OCI-LY1 (cell line): Measurements from ENCODE around the gene APBB1IP.
"Not testable (repeated sequence)": the region's sequence is repeated elsewhere in the genome, so short reads cannot be mapped to it uniquely, and the experiment has no call there.

ENCODE experiments used
- EZH2 ChIP-seq: fragments of 200-600 bp; sonication (generic), shearing (Covaris generic); IDR thresholded peaks from 2 replicates; pipeline ENCODE4 v1.8.0; 2017; ENCODE audit warnings: borderline replicate concordance, mixed run types, mild to moderate bottlenecking, antibody characterized with exemption, low read length, moderate library complexity, mixed read lengths
- TF ChIP-seq, protein P1 (sequence below): fragments of 200-600 bp; sonication (generic), shearing (Covaris generic); IDR thresholded peaks from 2 replicates; pipeline ENCODE4 v1.5.1; 2017; ENCODE audit warnings: mild to moderate bottlenecking, antibody characterized with exemption, low read length, moderate library complexity, mixed read lengths

GRCh38 chr10:26604320-26605093 lies 166.4 kb downstream of the APBB1IP start:
- not testable (repeated sequence) for TF ChIP-seq EZH2
- TF ChIP-seq, protein P1, sequence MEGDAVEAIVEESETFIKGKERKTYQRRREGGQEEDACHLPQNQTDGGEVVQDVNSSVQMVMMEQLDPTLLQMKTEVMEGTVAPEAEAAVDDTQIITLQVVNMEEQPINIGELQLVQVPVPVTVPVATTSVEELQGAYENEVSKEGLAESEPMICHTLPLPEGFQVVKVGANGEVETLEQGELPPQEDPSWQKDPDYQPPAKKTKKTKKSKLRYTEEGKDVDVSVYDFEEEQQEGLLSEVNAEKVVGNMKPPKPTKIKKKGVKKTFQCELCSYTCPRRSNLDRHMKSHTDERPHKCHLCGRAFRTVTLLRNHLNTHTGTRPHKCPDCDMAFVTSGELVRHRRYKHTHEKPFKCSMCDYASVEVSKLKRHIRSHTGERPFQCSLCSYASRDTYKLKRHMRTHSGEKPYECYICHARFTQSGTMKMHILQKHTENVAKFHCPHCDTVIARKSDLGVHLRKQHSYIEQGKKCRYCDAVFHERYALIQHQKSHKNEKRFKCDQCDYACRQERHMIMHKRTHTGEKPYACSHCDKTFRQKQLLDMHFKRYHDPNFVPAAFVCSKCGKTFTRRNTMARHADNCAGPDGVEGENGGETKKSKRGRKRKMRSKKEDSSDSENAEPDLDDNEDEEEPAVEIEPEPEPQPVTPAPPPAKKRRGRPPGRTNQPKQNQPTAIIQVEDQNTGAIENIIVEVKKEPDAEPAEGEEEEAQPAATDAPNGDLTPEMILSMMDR = not testable (repeated sequence)
